Measurements from ENCODE around the gene EPHA7.

The EPHA7 gene

DNA sequence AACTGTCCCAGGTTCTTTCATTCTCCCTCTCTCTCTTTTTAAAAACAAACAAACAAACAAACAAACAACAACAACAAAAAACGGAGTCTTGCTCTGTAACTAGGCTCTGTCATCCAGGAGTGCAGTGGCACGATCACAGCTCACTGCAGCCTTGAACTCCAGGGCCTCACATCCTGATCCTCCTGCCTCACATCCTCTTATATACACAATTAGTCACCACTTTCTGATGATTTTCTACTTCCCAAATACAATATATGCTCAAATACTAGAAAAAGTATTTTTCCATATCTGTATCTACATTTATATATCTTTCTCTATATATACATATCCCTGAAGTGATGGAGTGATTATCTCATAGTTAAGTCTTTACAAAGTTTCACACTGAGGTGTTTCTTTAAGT lies 170.7 kb downstream of the EPHA7 start:
- DNase-seq (ENCODE audit: low read depth in 2 of 2) = no peak

DNA sequence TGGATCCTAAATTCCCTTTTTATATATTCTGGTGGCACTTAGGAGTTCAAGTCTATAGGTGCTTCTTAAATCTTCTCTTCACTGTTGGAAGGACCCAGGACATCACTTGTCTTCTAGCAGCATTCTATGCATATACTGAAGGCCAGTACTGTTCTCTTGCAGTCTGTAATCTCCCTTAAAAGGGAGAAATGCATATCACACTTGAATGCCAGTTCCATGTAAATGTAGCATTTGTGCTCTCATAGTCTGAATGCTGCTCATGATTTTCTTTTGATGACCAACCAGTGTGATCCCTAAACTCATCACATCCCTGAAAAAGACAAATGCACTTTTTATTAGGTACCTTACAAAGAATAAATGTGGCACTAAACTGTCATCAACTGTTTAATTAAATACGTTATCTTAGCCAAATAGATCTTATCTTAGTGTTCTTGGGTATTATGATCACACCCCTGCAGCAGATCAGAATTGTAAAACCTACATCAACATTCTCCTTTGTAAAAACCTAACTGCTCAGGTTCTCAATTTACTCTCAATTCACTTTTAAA lies 176.1 kb downstream of the EPHA7 start:
- no peak for DNase-seq (ENCODE audit: low read depth in 2 of 2)

DNA sequence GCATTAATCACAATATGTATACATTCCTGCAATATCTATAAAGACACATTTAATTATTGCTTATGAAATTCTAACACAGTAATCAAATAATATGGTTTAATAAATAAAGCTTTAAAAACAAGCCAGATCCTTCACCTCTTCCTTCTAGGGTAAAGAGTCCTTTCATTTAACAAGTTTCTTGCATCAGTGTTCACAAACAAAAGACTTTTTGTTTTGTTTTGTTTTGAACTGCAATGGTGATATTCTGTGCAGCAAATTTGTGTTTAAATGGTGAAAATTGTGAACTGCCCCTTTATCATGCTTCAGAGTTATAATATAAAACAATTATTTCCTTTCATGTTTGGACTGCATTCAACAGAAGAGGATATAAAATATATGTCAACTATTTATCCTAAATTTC lies 177.3 kb downstream of the EPHA7 start:
- DNase-seq (ENCODE audit: low read depth in 2 of 2) = no peak

DNA sequence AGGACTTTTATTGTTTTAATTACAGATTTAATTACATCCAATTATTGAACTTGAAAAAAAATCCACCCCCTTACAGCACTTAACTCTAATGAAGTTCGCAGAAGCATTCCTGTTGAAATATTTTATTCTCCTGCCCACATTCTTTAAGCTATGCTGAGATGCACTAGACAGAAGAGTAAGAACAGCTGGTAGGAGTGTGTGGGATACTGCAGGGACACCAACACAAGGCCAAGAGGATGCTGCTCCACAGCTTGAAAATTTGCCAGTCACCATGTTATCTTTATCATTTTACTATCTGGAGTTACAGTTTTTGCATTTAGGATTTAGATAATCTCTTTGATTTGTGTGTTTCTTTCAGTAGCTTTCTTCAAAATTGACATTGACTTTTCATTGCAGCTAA lies 180.7 kb downstream of the EPHA7 start:
- no peak for DNase-seq (ENCODE audit: low read depth in 2 of 2)

DNA sequence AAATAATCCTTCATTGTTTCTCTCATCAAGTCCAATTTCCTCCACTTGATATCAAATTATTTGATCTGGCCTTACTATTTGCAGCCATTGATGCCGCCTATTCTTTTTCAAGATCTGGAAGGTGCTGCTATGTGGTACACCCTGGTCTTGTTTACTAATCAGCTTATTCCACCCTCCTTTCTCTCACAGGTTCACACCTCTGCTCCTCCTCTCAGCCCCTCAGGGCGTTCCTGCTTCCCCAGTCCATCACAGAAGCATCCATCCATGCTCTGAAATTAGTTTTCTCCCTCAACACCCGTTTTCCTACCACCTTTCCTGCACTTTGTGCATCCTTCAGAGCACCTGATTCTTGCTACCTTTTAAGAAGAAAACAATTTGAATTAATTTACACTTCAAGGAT lies 183.6 kb downstream of the EPHA7 start:
- no peak for DNase-seq (ENCODE audit: low read depth in 2 of 2)

DNA sequence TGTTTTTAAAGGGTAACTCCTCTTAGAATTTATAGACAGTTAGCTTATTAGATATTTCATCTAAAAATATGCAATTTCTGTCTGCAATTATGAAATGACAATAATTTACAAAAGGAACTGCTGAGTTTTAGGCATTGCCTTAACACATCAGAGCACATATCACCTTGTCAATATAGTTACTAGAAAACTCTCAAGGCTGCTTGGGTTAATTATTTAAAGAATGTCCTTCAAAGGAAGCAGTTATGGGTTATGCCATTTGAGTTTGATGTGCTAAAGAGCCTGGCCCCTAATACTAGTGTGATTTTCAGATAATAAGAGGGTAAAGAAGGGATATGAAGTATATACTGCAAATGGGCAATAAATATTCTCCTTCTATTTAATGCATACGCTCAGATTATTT lies 192.5 kb downstream of the EPHA7 start:
- no peak for DNase-seq (ENCODE audit: low read depth in 2 of 2)

DNA sequence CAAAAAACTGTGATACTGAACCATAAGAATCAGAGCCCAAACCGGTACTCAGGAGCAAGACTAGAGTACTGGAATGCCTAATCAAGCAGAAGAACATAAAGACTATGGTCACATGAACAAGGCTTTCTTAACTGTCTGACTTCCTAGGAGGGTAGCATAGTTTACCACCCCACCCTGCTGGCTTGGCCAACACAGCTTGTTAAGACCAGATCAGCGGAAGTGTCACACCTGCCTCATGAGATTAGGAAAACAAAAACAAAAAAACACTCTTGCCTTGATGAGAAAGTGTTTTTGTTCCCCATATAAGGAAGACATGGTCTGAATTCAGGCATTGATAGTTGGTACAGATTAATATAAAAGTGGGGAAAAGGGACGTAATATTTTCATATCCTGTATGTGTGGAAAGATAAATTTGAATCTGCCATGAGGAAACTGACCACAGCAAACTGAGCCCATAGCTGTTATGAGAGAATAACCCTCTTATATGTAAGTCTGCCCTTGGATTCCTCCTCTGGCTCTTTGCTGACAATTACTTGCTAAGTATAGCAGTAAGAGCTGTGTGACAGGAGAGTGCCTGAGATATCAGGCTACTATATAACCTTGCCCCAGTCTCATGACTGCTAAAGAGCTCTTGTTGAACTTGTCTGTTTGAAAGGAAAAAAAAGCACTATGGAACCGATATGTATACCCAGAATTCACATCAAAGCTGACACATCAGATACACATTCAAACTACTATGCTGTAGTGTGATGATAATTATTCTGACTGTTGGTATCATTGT lies 197.1 kb downstream of the EPHA7 start:
- no peak for DNase-seq (ENCODE audit: low read depth in 2 of 2)

DNA sequence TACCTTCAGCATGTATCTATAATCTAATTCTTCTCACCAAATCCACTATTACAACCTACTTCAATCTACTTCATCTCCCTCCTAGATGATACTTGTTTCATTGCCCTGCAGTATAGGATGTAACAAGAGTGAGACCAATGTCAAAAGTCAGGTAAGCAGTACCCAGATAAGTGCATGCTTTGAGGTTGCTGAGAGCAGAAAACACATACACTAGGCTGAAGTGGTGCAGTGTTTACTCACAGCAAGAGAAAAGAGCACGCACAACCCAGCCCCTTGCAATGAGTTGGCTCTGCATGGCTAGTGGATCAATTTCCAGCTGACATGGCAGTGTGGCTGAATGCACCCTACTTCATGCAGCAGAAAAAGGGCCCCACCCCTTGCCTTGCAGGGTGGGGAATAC lies 199.9 kb downstream of the EPHA7 start:
- DNase-seq (ENCODE audit: low read depth in 2 of 2) = no peak

DNA sequence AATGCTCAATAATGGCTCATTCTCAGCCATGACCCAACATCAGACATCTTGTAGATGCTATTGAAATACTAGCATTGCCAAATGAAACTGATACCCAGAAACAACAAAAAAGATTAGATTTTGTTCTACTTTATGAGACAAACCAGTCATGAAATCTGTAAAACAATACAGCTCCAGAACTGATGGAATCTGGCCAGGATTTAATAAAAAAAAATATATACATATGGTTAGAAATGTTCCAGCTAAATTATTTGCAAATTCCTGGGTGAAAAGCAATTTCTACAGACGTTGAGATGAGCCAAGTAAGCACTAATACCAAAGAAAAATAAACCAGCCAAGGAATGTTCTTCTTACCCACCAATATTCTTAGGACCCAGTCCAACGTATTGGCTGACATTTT lies 201.3 kb downstream of the EPHA7 start:
- DNase-seq (ENCODE audit: low read depth in 2 of 2) = no peak

DNA sequence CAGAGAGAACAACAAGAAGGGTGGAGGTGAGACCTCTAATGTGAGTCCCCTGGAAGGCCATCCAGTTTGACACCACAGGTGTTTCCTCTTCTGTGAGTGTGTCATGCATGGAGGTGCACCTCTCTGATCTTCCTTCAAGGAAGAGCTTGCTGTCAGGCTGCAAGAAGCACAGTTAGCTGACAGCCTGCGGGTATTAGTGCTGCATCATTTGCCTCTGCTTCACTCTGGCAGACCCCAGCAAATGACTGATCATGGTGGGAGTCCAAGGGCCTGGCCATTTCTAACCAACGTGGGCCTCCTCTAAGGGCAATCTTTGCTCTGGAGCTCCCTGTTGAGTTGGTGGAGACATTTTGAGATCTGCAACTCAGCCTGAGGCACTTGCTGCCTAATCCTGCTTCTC lies 206.3 kb downstream of the EPHA7 start:
- DNase-seq (ENCODE audit: low read depth in 2 of 2) = no peak

DNA sequence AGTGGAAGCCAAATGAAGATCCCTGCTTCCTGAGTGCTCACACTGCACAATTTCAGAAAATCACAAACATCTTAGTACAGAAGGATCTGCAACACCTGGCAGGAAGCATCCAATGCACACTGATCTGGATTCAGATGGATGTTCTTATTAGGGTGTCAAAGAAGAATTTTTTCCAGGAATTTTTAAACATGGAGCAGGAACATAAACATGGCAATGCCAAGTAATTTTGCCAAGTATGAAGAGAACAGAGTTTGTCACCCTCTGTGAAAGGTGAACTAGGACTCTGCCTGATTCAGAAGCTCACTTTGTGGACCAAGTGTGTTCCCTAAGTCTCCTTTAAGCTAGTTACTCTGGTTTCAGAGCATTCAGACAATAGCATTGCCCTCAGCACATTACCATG lies 208.5 kb downstream of the EPHA7 start:
- DNase-seq (ENCODE audit: low read depth in 2 of 2) = no peak

DNA sequence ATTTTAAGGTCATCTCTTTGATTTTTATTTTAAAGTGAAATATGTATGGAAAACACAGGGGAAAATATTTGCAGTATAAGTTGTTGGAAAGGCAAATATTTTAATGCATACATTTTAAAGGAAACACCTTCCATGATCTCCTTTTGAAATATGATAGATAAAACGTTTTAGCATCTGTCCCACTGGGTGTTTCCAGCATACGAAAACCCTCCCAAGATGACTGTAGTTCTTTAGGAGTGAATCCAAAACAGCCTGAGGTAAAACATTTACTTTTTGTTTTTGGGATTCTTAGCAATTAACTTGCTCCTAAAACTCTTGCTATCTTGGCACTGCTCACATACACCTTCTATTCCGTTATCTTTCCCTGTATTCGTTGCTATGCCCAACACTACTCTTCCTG lies 210.0 kb downstream of the EPHA7 start:
- DNase-seq (ENCODE audit: low read depth in 2 of 2) = no peak

DNA sequence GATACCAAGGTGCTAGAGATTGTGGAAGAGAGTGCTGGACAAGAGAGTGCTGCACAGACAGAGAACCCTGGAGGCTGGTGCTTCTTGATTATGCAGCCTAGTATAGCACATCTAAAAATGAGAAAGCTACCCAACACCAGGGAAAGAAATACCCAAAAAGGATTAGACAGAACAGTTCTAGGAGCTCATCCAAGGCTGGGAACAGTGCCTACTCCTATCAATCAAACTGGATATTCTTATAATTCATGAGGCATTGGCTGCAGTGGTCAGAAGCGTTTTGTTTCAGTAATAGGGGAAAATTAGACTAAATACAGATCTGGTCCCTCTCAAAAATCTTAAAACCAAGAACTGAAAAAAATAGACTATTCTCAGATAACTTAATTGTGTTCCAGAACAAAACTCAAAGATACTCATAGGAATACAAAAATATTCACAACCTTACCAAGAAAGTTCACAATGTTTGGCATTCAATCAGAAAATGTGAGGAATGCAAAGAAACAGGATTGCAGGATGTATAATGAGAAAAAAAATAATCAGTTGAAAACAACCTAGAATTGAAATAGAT lies 222.9 kb downstream of the EPHA7 start:
- no peak for DNase-seq (ENCODE audit: low read depth in 2 of 2)

DNA sequence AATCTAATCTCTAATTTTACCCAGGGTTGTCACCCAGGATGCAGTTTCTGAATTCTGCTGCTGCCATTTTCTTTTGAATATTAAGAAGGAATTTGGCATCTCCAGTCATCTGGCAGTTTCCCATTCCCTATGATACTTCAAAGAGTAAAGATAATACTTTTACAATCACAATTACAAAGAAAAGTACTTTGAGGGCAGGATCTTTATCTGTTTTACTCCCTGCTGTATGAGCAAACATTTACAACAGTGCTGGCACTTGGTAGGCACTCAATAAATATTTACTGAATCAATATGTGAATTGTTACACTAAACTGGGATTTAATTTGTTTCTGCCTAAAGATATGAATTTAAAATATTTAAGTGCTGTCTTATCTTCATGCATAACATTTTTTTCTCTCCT lies 224.9 kb downstream of the EPHA7 start:
- DNase-seq (ENCODE audit: low read depth in 2 of 2) = no peak

DNA sequence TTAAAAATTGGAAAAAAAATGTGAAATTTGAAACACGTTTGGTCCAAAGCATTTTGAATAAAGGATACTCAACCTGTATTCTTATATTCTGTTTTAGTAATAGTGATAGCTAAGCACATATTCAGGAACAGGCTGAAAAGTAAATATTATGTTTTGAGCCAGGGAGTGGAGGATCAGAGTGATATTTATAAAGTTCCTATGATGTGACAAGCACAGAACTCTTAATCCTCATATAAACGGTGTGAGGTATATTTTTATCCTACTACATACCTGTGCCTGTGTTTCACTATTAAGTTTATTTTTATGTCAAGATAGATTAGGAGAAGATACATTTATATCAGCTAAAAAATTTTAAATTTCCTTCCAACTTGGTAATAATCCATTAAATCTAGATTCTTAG lies 225.5 kb downstream of the EPHA7 start:
- no peak for DNase-seq (ENCODE audit: low read depth in 2 of 2)

Measured in stimulated activated CD4-positive, alpha-beta T cell treated with anti-CD3 and anti-CD28 coated beads, Interleukin-1b, Interleukin-23, amount 100 ng/mL, for 1 hour (primary cell).